Pulmonary artery endothelial cell (primary cell): ENCODE results near the gene TNFRSF14. TPM values are rescaled to one million over a fixed set of nuclear protein-coding genes. Genes with fewer than 3 reads are reported as not detected.

Source experiments
- DNase-seq: peaks from one replicate; pipeline ENCODE4 v3.0.0-alpha.2; 2011; ENCODE audit warnings: low read depth, low spot score
- total RNA-seq: library from RNA; depleted of rRNA; stranded (reverse); fragments of >200 nt; gene quantifications from 2 replicates; pipeline ENCODE4 v1.2.3, GENCODE V29; 2014

TNFRSF14 gene
- total RNA-seq, 1 donor from 2014 or later, result 25.5 TPM

GRCh38 chr1:2597441-2598328, 41.5 kb downstream of the TNFRSF14 start:
- DNase-seq, result no peak

- no peak for DNase-seq
Measured at GRCh38 chr1:2598329-2598931, 42.3 kb downstream of the TNFRSF14 start.

GRCh38 chr1:2601721-2602303, 45.6 kb downstream of the TNFRSF14 start:
- DNase-seq, result no peak

GRCh38 chr1:2602311-2602835, 46.2 kb downstream of the TNFRSF14 start:
- no peak for DNase-seq

- no peak for DNase-seq
Measured at GRCh38 chr1:2602866-2603520, 46.8 kb downstream of the TNFRSF14 start.

- DNase-seq, result no peak
Measured at GRCh38 chr1:2603521-2604155, 47.5 kb downstream of the TNFRSF14 start.

- DNase-seq, result no peak
Measured at GRCh38 chr1:2604156-2604843, 48.1 kb downstream of the TNFRSF14 start.

GRCh38 chr1:2604844-2605508, 48.8 kb downstream of the TNFRSF14 start:
- DNase-seq, result no peak

GRCh38 chr1:2605509-2606395, 49.6 kb downstream of the TNFRSF14 start:
- DNase-seq, result no peak

GRCh38 chr1:2606396-2606880, 50.3 kb downstream of the TNFRSF14 start:
- no peak for DNase-seq

- no peak for DNase-seq
Measured at GRCh38 chr1:2606881-2607621, 50.9 kb downstream of the TNFRSF14 start.

GRCh38 chr1:2607641-2608091, 51.5 kb downstream of the TNFRSF14 start:
- no peak for DNase-seq

- no peak for DNase-seq
Measured at GRCh38 chr1:2609319-2610035, 53.3 kb downstream of the TNFRSF14 start.

GRCh38 chr1:2610036-2610959, 54.1 kb downstream of the TNFRSF14 start:
- DNase-seq, result no peak

GRCh38 chr1:2611031-2611501, 54.9 kb downstream of the TNFRSF14 start:
- no peak for DNase-seq
